Measurements from ENCODE around the gene RIC8A. TPM values are rescaled to one million over a fixed set of nuclear protein-coding genes. Genes with fewer than 3 reads are reported as not detected.

RIC8A gene
- total RNA-seq, 1 donor from 2014 or later = 106 TPM

- Histone ChIP-seq H3K27me3 (ENCODE audit: control insufficient read depth, insufficient read depth, low read length) (no peaks in the 10 kb centered on the region), H3K4me3 (ENCODE audit: low read depth, low read length) (no peak overlapping the region), H3K36me3 (ENCODE audit: control insufficient read depth, insufficient read depth, low read length) (peaks cover 22% of the 10 kb centered on the region)
- TF ChIP-seq CTCF (IDR thresholded peaks at IDR 0.05; ENCODE audit: insufficient read depth, low read length, severe bottlenecking) = no peak
- FAIRE-seq = peak; percentile 23
- no peak for DNase-seq (ENCODE audit: low read depth)
Measured at GRCh38 chr11:253160-253885, 45.8 kb downstream of the RIC8A start.

GRCh38 chr11:253886-254270 lies 46.4 kb downstream of the RIC8A start:
- H3K4me3 ChIP-seq (ENCODE audit: low read depth, low read length) = no peak overlapping the region
- no peak for TF ChIP-seq CTCF (IDR thresholded peaks at IDR 0.05; ENCODE audit: insufficient read depth, low read length, severe bottlenecking)
- no peaks in the 10 kb centered on the region for H3K27me3 ChIP-seq (ENCODE audit: control insufficient read depth, insufficient read depth, low read length)
- no peak for FAIRE-seq
- peaks cover 19% of the 10 kb centered on the region for H3K36me3 ChIP-seq (ENCODE audit: control insufficient read depth, insufficient read depth, low read length)
- no peak for DNase-seq (ENCODE audit: low read depth)

GRCh38 chr11:255176-255575 lies 47.7 kb downstream of the RIC8A start:
- no peaks in the 10 kb centered on the region for H3K27me3 ChIP-seq (ENCODE audit: control insufficient read depth, insufficient read depth, low read length)
- no peak overlapping the region for H3K4me3 ChIP-seq (ENCODE audit: low read depth, low read length)
- peaks cover 15% of the 10 kb centered on the region for H3K36me3 ChIP-seq (ENCODE audit: control insufficient read depth, insufficient read depth, low read length)
- no peak for DNase-seq (ENCODE audit: low read depth)
- no peak for FAIRE-seq
- no peak for TF ChIP-seq CTCF (IDR thresholded peaks at IDR 0.05; ENCODE audit: insufficient read depth, low read length, severe bottlenecking)

- H3K4me3 ChIP-seq (ENCODE audit: low read depth, low read length) = no peak overlapping the region
- no peak for TF ChIP-seq CTCF (IDR thresholded peaks at IDR 0.05; ENCODE audit: insufficient read depth, low read length, severe bottlenecking)
- DNase-seq (ENCODE audit: low read depth) (no peak), FAIRE-seq (no peak)
- peaks cover 12% of the 10 kb centered on the region for H3K36me3 ChIP-seq (ENCODE audit: control insufficient read depth, insufficient read depth, low read length)
- H3K27me3 ChIP-seq (ENCODE audit: control insufficient read depth, insufficient read depth, low read length) = no peaks in the 10 kb centered on the region
Measured at GRCh38 chr11:255816-256215, 48.3 kb downstream of the RIC8A start.

- Histone ChIP-seq H3K27me3 (ENCODE audit: control insufficient read depth, insufficient read depth, low read length) (no peaks in the 10 kb centered on the region), H3K4me3 (ENCODE audit: low read depth, low read length) (no peak overlapping the region), H3K36me3 (ENCODE audit: control insufficient read depth, insufficient read depth, low read length) (peaks cover 4% of the 10 kb centered on the region)
- no peak for TF ChIP-seq CTCF (IDR thresholded peaks at IDR 0.05; ENCODE audit: insufficient read depth, low read length, severe bottlenecking)
- no peak for DNase-seq (ENCODE audit: low read depth)
- no peak for FAIRE-seq
Measured at GRCh38 chr11:256952-257737, 49.6 kb downstream of the RIC8A start.
